Upper lobe of left lung (tissue), 6 donors: ENCODE results near the gene GOLGA6D. TPM values are rescaled to one million over a fixed set of nuclear protein-coding genes. Genes with fewer than 3 reads are reported as not detected.

ENCODE experiments used
- small RNA-seq, 4 donors: library from RNA; depleted of rRNA; stranded (forward); fragments of <200 nt; gene quantifications; one replicate each; pipeline ENCODE3, GENCODE V24; 2016
- total RNA-seq, 6 donors: library from RNA; depleted of rRNA in 4 of 6; stranded (reverse); fragments of >200 nt in 4 of 6; gene quantifications; one replicate each; pipeline versions ENCODE4 v1.1.0 to v1.2.1, GENCODE V29; 2016 to 2021
- donor health status: DM: no; HTN: no; CAD: no; lungs with moderate emphysema.
- donor health status: DM: no; HTN: yes; CAD: no; lungs with severe emphysema.

The GOLGA6D gene
- total RNA-seq, 6 donors from 2014 or later, result 0.07 to 0.15 TPM; not detected in 4

Small RNA genes lying within 50 kb of the gene (small RNA-seq; reads per million reads assigned to genes)
- gene AC068338.1 (0 reads per million in 4 donors), gene RN7SL327P (0 reads per million in 4 donors), gene RN7SL489P (0 reads per million in 4 donors)

Other genes with a start within 250 kb of the GOLGA6D start
- gene C15orf39, start 81.0 kb upstream of the GOLGA6D start, total RNA-seq, result 10 to 100 TPM; 25.4 to 44.6 (median 37.5) TPM
- not detected for gene GOLGA6C, start 24.5 kb upstream of the GOLGA6D start, total RNA-seq
- gene COMMD4, start 53.2 kb downstream of the GOLGA6D start, total RNA-seq, result 100 to 1,000 TPM in 1 of 6 donors, 10 to 100 TPM in 5; 28.7 to 104 (median 76.0) TPM
- gene NEIL1, start 64.2 kb downstream of the GOLGA6D start, total RNA-seq, result 100 to 1,000 TPM in 1 of 6 donors, 10 to 100 TPM in 5; 41.8 to 272 (median 52.2) TPM
- 1,000 to 10,000 TPM in 1 of 6 donors, 100 to 1,000 TPM in 5; 147 to 1,046 (median 251) TPM for gene MAN2C1, start 85.8 kb downstream of the GOLGA6D start, total RNA-seq
- gene SIN3A, start 168.9 kb downstream of the GOLGA6D start, total RNA-seq, result 100 to 1,000 TPM in 1 of 6 donors, 10 to 100 TPM in 5; 28.0 to 105 (median 56.6) TPM